ENCODE measurements around the gene ZIC4. TPM values are rescaled to one million over a fixed set of nuclear protein-coding genes. Genes with fewer than 3 reads are reported as not detected.

The ZIC4 gene
- total RNA-seq, 2 experiments from 2014 or later = not detected

DNA sequence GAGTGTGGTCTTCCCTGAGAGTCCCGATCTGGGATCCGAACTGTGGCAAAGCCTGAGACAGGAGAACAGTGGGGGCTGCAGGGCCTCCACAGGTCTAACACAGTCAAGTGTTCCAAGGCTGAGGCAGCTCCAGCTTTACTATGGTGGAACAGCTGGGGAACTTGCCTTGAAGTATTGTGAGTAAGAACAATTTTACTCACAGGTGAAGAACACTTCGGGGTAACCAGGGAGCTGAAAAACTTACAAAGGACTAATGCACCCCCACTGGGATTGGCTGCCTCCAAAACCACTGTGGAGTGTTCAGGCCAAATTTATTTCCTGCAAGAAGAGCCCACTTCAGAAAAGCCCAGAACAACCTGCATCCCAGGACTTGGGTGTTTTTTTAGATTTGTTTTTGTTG lies 25.4 kb downstream of the ZIC4 start:
- ATAC-seq (ENCODE audit: poor library complexity) (no peak), DNase-seq (no peak)
- H3K4me3 Mint-ChIP-seq = no peak overlapping the region
- Histone ChIP-seq H3K4me1 (ENCODE audit: insufficient read depth, low read length) (no peaks in the 10 kb centered on the region), H3K36me3 (ENCODE audit: insufficient read depth, low read length) (no peaks in the 10 kb centered on the region), H3K27me3 (ENCODE audit: control insufficient read depth in 1 of 2, insufficient read depth in 2 of 2, low read length in 2 of 2) (peaks cover 66 to 94% of the 10 kb centered on the region in 2 experiments), H3K9me3 (ENCODE audit: control insufficient read depth in 1 of 2, insufficient read depth in 1 of 2, low read length in 2 of 2) (peaks cover 0 to 31% of the 10 kb centered on the region in 2 experiments), H3K4me3 (ENCODE audit: low read length) (no peak overlapping the region), H3K27ac (ENCODE audit: low read depth in 1 of 2, low read length in 2 of 2) (no peak overlapping the region)
- intact Hi-C loops (cut with DNase I, micrococcal nuclease) = no loop called here
- TF ChIP-seq, protein P1, sequence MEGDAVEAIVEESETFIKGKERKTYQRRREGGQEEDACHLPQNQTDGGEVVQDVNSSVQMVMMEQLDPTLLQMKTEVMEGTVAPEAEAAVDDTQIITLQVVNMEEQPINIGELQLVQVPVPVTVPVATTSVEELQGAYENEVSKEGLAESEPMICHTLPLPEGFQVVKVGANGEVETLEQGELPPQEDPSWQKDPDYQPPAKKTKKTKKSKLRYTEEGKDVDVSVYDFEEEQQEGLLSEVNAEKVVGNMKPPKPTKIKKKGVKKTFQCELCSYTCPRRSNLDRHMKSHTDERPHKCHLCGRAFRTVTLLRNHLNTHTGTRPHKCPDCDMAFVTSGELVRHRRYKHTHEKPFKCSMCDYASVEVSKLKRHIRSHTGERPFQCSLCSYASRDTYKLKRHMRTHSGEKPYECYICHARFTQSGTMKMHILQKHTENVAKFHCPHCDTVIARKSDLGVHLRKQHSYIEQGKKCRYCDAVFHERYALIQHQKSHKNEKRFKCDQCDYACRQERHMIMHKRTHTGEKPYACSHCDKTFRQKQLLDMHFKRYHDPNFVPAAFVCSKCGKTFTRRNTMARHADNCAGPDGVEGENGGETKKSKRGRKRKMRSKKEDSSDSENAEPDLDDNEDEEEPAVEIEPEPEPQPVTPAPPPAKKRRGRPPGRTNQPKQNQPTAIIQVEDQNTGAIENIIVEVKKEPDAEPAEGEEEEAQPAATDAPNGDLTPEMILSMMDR (IDR thresholded peaks at IDR 0.05) = no peak
- no peaks in the 10 kb centered on the region for H3K4me1 Mint-ChIP-seq (ENCODE audit: low read depth)
- no peak overlapping the region for H3K27ac Mint-ChIP-seq
- peaks cover 97% of the 10 kb centered on the region for H3K27me3 Mint-ChIP-seq
- peaks cover 8% of the 10 kb centered on the region for H3K9me3 Mint-ChIP-seq
- POLR2A ChIA-PET = no interaction called here
- CTCF ChIA-PET = no interaction called here
- H3K36me3 Mint-ChIP-seq (ENCODE audit: low read depth) = no peaks in the 10 kb centered on the region

DNA sequence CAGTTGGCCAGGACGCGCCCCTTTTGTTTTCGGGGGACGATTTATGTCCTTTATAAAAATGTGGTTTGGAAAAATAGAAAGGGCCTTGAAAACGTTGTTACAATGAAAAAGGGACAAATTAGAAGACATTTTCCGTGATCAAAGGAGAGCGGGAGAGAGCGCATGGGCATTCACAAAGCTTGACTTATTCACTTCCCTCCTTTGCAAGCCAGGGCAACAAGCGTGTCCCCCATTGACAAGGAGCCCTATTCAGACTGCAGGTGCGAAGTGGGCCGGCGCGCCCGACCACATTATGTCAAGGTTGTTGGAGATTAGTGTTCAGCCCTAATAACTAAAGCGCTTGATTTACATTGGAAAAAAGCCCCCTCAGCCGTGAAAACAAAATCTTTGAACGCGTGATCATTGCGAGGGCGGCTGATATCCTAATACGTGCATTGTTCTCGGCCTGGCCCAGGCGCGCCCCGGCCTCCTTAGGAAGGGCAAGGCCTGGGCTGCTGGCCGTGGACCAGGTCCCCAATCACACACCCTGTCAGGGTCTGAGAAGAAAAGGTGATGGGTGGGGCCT lies 25.9 kb downstream of the ZIC4 start:
- H3K27me3 ChIP-seq (ENCODE audit: control insufficient read depth in 1 of 2, insufficient read depth in 2 of 2, low read length in 2 of 2) = peaks cover 66 to 92% of the 10 kb centered on the region in 2 experiments
- no peak overlapping the region for H3K27ac ChIP-seq (ENCODE audit: low read depth in 1 of 2, low read length in 2 of 2)
- DNase-seq (no peak), ATAC-seq (ENCODE audit: poor library complexity) (no peak)
- Mint-ChIP-seq H3K36me3 (ENCODE audit: low read depth) (no peaks in the 10 kb centered on the region), H3K9me3 (peaks cover 8% of the 10 kb centered on the region), H3K4me1 (ENCODE audit: low read depth) (no peaks in the 10 kb centered on the region), H3K27ac (no peak overlapping the region), H3K4me3 (no peak overlapping the region), H3K27me3 (peaks cover 95% of the 10 kb centered on the region)
- ChIA-PET POLR2A (no interaction called here), CTCF (no interaction called here)
- H3K36me3 ChIP-seq (ENCODE audit: insufficient read depth, low read length) = no peaks in the 10 kb centered on the region
- intact Hi-C loops (cut with DNase I, micrococcal nuclease) = no loop called here
- no peaks in the 10 kb centered on the region for H3K4me1 ChIP-seq (ENCODE audit: insufficient read depth, low read length)
- TF ChIP-seq, protein P1 (IDR thresholded peaks at IDR 0.05) = no peak
- H3K4me3 ChIP-seq (ENCODE audit: low read length) = no peak overlapping the region
- H3K9me3 ChIP-seq (ENCODE audit: control insufficient read depth in 1 of 2, insufficient read depth in 1 of 2, low read length in 2 of 2) = peaks cover 0 to 31% of the 10 kb centered on the region in 2 experiments

DNA sequence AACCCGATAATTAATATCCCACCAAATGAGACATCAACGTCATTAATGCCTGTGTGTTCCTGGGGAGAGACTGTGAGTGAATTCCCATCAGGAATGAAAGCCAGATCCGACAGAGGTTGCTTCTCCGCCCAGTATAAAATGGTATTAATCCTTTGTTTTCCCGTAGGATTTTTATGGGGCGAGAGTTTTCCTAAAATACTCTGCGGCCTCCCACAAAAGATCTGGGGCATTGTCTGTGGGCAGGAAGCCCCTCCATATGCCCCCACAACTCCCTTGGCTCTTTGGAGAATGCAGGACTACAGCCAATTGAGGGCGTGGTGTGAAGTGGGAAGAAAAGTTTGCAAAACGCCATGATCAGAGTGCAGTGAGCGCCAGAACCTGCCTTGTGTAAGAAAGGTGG lies 26.7 kb downstream of the ZIC4 start:
- intact Hi-C loops (cut with DNase I, micrococcal nuclease) = no loop called here
- DNase-seq (no peak), ATAC-seq (ENCODE audit: poor library complexity) (no peak)
- H3K4me1 Mint-ChIP-seq (ENCODE audit: low read depth) = no peaks in the 10 kb centered on the region
- Histone ChIP-seq H3K36me3 (ENCODE audit: insufficient read depth, low read length) (no peaks in the 10 kb centered on the region), H3K27me3 (ENCODE audit: control insufficient read depth in 1 of 2, insufficient read depth in 2 of 2, low read length in 2 of 2) (peaks cover 59 to 87% of the 10 kb centered on the region in 2 experiments), H3K4me1 (ENCODE audit: insufficient read depth, low read length) (no peaks in the 10 kb centered on the region), H3K27ac (ENCODE audit: low read depth in 1 of 2, low read length in 2 of 2) (no peak overlapping the region), H3K4me3 (ENCODE audit: low read length) (no peak overlapping the region), H3K9me3 (ENCODE audit: control insufficient read depth in 1 of 2, insufficient read depth in 1 of 2, low read length in 2 of 2) (peaks cover 0 to 24% of the 10 kb centered on the region in 2 experiments)
- ChIA-PET CTCF (no interaction called here), POLR2A (no interaction called here)
- H3K9me3 Mint-ChIP-seq = peaks cover 8% of the 10 kb centered on the region
- no peaks in the 10 kb centered on the region for H3K36me3 Mint-ChIP-seq (ENCODE audit: low read depth)
- H3K27me3 Mint-ChIP-seq = peaks cover 95% of the 10 kb centered on the region
- TF ChIP-seq, protein P1 (IDR thresholded peaks at IDR 0.05) = no peak
- H3K4me3 Mint-ChIP-seq = no peak overlapping the region
- no peak overlapping the region for H3K27ac Mint-ChIP-seq
